Measurements from ENCODE around the gene C1orf21. TPM values are rescaled to one million over a fixed set of nuclear protein-coding genes. Genes with fewer than 3 reads are reported as not detected.

Gene C1orf21
- polyA plus RNA-seq, 3 donors, result 0.23 to 1.1 (median 0.28) TPM

DNA sequence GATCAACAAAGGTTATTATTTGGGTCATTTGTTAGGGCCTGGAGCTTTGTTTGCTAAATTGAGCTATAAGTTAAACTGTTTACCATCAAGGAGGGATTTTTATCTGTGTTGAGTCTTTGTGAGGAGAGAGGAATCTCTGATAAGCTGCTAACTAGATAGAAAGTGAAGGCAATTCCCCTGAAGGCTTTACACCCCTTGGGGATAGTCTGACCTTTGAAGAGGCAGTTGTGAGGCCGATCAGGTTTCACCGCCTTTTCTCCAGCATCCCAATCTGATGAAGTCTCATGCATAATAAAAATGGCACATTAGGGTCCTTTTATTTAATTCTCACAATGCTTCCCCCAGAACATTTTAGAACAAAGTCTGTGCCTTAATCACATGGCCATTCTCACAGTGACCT is 21.8 kb downstream of the C1orf21 start:
- no CpG with 5 or more reads among the region's 2 CpGs for WGBS (ENCODE audit: insufficient coverage)
- H3K4me2 ChIP-seq (replicated peaks; ENCODE audit: extremely low read depth, low read length, poor library complexity, severe bottlenecking), result no peak overlapping the region
- no peak for DNase-seq

DNA sequence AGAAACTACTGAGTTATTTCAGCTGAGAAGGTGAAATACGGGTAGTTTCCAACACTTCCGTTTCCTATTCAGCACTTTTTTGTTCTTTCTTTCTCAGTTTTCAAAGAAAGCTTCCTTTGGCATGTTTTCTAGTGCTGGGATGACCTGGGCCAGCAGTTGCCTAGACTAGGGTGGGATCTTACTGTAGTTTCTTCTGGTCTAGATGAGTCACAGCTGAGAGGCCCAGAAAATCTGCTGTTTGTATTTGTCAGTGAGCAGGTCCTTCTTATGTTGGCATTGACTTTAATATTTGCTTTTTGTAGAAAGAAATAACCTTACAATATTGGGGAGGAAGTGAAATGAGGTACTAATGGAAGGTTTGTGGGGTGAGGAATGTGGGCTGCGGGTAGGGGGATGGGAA is 22.2 kb downstream of the C1orf21 start:
- Histone ChIP-seq H3K27me3 (ENCODE audit: control insufficient read depth in 2 of 2, insufficient read depth in 2 of 2, low read length in 2 of 2) (no peaks in the 10 kb centered on the region), H3K4me3 (replicated peaks in 1 of 3; ENCODE audit: low read depth in 2 of 3, low read length in 3 of 3) (no peak overlapping the region), H3K9me3 (replicated peaks in 1 of 2; ENCODE audit: control insufficient read depth in 1 of 2, insufficient read depth in 1 of 2, low read length in 2 of 2) (no peaks in the 10 kb centered on the region), H3K9ac (ENCODE audit: insufficient read depth, low read length, poor library complexity, severe bottlenecking) (no peak overlapping the region), H3K27ac (ENCODE audit: low read depth in 1 of 2, low read length in 2 of 2) (no peak overlapping the region), H3K4me1 (ENCODE audit: control insufficient read depth in 1 of 2, insufficient read depth in 2 of 2, low read length in 2 of 2) (no peaks in the 10 kb centered on the region), H4K20me1 (ENCODE audit: insufficient read depth, low read length) (no peaks in the 10 kb centered on the region), H3K4me2 (replicated peaks; ENCODE audit: extremely low read depth, low read length, poor library complexity, severe bottlenecking) (no peak overlapping the region), H2AFZ (ENCODE audit: insufficient read depth, low read depth, low read length, poor library complexity, severe bottlenecking) (no peak overlapping the region), H3K79me2 (ENCODE audit: insufficient read depth, low read length) (no peaks in the 10 kb centered on the region), H3K36me3 (replicated peaks in 1 of 2; ENCODE audit: control insufficient read depth in 1 of 2, insufficient read depth in 2 of 2, low read length in 2 of 2) (no peaks in the 10 kb centered on the region)
- Mint-ChIP-seq H3K4me3 (no peak overlapping the region), H3K4me1 (peaks cover 8% of the 10 kb centered on the region), H3K9me3 (peaks cover 0 to 3% (median 0%) of the 10 kb centered on the region in 7 donors), H3K36me3 (peaks cover under 1 to 1% of the 10 kb centered on the region in 2 donors), H3K27ac (no peak overlapping the region), H3K27me3 (ENCODE audit: low read depth in 3 of 3) (peaks cover 0 to 3% (median 2%) of the 10 kb centered on the region in 3 donors)
- TF ChIP-seq, protein P1, sequence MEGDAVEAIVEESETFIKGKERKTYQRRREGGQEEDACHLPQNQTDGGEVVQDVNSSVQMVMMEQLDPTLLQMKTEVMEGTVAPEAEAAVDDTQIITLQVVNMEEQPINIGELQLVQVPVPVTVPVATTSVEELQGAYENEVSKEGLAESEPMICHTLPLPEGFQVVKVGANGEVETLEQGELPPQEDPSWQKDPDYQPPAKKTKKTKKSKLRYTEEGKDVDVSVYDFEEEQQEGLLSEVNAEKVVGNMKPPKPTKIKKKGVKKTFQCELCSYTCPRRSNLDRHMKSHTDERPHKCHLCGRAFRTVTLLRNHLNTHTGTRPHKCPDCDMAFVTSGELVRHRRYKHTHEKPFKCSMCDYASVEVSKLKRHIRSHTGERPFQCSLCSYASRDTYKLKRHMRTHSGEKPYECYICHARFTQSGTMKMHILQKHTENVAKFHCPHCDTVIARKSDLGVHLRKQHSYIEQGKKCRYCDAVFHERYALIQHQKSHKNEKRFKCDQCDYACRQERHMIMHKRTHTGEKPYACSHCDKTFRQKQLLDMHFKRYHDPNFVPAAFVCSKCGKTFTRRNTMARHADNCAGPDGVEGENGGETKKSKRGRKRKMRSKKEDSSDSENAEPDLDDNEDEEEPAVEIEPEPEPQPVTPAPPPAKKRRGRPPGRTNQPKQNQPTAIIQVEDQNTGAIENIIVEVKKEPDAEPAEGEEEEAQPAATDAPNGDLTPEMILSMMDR (IDR thresholded peaks at IDR 0.05), result no peak
- intact Hi-C loops (cut with micrococcal nuclease), result no loop called here
- no peak for DNase-seq
- WGBS (ENCODE audit: insufficient coverage), result 90% methylated on average over 1 of the region's 3 CpGs

More for the DNA sequence above, 21.8 kb downstream of the C1orf21 start:
- TF ChIP-seq, protein P1 (IDR thresholded peaks at IDR 0.05), result no peak
- Mint-ChIP-seq H3K9me3 (peaks cover 0 to 3% (median 0%) of the 10 kb centered on the region in 7 donors), H3K27me3 (ENCODE audit: low read depth in 3 of 3) (peaks cover 0 to 3% (median 2%) of the 10 kb centered on the region in 3 donors), H3K4me1 (peaks cover 8% of the 10 kb centered on the region), H3K36me3 (no peaks in the 10 kb centered on the region), H3K4me3 (no peak overlapping the region), H3K27ac (no peak overlapping the region)
- Histone ChIP-seq H4K20me1 (ENCODE audit: insufficient read depth, low read length) (no peaks in the 10 kb centered on the region), H3K27ac (ENCODE audit: low read depth in 1 of 2, low read length in 2 of 2) (no peak overlapping the region), H3K36me3 (replicated peaks in 1 of 2; ENCODE audit: control insufficient read depth in 1 of 2, insufficient read depth in 2 of 2, low read length in 2 of 2) (no peaks in the 10 kb centered on the region), H3K9me3 (replicated peaks in 1 of 2; ENCODE audit: control insufficient read depth in 1 of 2, insufficient read depth in 1 of 2, low read length in 2 of 2) (no peaks in the 10 kb centered on the region), H3K4me3 (replicated peaks in 1 of 3; ENCODE audit: low read depth in 2 of 3, low read length in 3 of 3) (no peak overlapping the region), H3K79me2 (ENCODE audit: insufficient read depth, low read length) (no peaks in the 10 kb centered on the region), H3K27me3 (ENCODE audit: control insufficient read depth in 2 of 2, insufficient read depth in 2 of 2, low read length in 2 of 2) (no peaks in the 10 kb centered on the region), H2AFZ (ENCODE audit: insufficient read depth, low read depth, low read length, poor library complexity, severe bottlenecking) (no peak overlapping the region), H3K4me1 (ENCODE audit: control insufficient read depth in 1 of 2, insufficient read depth in 2 of 2, low read length in 2 of 2) (no peaks in the 10 kb centered on the region), H3K9ac (ENCODE audit: insufficient read depth, low read length, poor library complexity, severe bottlenecking) (no peak overlapping the region)
- intact Hi-C loops (cut with micrococcal nuclease), result no loop called here
